Measurements from ENCODE around the gene UBE2G2. TPM values are rescaled to one million over a fixed set of nuclear protein-coding genes. Genes with fewer than 3 reads are reported as not detected.

UBE2G2 gene
- total RNA-seq, 4 donors from 2014 or later, result 95.8 to 187 (median 103) TPM

DNA sequence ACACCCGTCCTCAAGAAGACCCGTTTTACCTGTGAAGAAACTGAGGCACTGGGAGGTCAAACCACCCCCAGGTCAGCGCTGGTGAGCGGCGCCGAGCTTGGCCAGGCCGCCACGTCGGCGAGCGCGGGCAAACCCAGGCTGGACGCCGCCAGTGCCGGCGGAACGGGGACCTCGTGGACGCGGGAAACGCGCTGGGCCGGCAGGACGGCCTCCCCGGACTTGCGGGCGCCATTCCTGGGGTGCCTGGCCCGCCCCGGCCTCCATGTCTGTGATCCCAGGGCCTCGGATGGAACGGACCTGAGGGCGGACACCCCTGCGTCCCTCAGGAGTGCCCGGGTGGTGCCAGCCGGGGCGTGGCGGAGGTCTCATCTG, 17.0 kb upstream of the UBE2G2 start:
- TF ChIP-seq, protein P1, sequence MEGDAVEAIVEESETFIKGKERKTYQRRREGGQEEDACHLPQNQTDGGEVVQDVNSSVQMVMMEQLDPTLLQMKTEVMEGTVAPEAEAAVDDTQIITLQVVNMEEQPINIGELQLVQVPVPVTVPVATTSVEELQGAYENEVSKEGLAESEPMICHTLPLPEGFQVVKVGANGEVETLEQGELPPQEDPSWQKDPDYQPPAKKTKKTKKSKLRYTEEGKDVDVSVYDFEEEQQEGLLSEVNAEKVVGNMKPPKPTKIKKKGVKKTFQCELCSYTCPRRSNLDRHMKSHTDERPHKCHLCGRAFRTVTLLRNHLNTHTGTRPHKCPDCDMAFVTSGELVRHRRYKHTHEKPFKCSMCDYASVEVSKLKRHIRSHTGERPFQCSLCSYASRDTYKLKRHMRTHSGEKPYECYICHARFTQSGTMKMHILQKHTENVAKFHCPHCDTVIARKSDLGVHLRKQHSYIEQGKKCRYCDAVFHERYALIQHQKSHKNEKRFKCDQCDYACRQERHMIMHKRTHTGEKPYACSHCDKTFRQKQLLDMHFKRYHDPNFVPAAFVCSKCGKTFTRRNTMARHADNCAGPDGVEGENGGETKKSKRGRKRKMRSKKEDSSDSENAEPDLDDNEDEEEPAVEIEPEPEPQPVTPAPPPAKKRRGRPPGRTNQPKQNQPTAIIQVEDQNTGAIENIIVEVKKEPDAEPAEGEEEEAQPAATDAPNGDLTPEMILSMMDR (IDR thresholded peaks at IDR 0.05), result no peak
- DNase-seq (ENCODE audit: low spot score) (no peak), ATAC-seq (ENCODE audit: low FRiP score) (no peak)

DNA sequence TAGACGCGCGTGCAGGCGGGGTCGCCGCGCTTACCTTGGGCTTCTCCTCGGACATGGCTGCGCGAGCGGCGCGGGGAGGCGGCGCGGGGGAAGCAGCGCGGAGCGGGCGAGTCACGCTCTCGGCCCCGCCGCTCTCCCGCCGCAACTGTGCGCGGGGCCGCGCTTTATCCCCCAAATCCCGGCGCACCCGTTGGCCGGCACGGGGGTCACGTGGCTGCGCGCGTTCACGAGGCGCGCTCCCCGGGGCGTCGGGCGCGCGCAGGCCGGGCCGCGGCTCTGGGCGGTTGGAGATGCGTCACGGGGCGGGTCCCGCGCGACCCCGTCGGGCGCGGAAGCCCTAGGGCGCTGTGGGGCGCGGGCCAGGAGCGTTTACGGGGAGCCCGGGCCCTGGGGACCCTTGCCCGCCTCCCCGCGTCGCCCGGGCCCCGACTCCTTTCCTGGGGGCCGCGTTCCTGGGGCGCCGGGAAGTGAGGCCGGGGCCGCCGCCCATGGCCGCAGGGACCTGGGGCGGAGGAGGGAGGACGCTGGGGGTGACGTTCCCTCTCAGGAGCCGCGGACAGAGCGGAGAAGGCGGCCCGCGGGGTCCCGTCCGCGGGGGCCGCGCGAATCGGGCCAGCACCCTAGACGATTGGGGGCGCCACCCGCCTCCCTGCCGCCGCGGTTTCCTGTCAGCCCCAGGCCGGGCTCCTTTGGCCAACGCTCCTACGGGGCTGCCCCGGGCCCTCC, 16.5 kb upstream of the UBE2G2 start, which contains the start of gene SUMO3:
Gene SUMO3, minus strand, starts transcription at position 149 of the 726 bp plus-strand sequence. Its CDS starts 94 bp downstream, at position 55.
- DNase-seq (ENCODE audit: low spot score) (peak; percentile 62), ATAC-seq (ENCODE audit: low FRiP score) (peak; percentile 78)
- TF ChIP-seq, protein P1 (IDR thresholded peaks at IDR 0.05), result no peak

DNA sequence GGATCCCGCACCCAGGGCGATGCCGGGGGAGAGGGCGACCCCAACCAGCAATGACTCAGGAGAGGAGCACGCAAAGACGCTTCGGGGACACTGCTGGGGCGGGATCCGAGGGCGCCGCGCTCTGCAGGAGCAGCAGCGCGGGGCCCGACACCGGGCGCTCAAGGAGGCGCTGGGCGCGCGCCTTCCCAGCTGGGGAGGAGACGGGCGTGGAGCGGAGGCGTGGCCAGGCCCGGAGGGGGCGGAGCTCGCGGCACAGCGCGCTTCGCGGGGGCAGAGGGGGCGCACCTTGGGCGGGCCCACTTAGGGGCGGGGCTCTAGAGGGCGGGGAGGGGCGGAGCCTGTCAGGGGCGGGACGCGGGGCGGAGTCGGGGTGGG, 15.9 kb upstream of the UBE2G2 start:
- TF ChIP-seq, protein P1 (IDR thresholded peaks at IDR 0.05), result no peak
- ATAC-seq (ENCODE audit: low FRiP score), result peak; percentile 83

DNA sequence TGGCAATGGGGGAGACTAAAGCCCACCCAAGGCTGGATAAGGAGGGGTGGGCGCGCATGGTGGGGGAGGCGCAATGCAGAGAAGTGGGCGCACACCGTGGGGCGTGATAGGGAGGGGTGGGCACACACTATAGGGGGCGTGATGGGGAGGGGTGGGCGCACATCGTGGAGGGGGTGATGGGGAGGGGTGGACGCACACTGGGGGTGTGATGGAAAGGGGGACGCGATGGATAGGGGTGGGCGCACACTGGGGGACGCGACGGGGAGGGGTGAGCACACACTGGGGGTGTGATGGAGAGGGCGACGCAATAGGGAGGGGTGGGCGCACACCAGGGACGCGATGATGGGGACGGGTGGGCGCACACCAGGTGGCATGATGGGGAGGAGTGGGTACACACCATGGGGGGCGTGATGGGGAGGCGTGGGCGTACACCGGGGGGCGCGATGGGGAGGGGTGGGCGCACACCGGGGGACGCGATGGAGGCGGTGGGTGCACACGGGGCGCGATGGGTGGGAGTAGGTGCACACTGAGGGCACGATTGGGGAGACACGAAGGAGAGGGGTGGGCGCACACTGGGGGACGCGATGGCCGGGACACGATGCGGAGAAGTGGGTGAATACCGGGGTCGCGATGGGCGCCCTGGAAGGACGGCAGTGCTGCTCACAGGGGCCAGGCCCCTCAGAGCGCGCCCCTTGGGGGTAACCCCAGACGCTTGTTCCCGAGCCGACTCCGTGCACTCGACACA, 15.3 kb upstream of the UBE2G2 start:
- DNase-seq (ENCODE audit: low spot score) (no peak), ATAC-seq (ENCODE audit: low FRiP score) (no peak)
- TF ChIP-seq, protein P1 (IDR thresholded peaks at IDR 0.05), result no peak

More for the DNA sequence above, 15.9 kb upstream of the UBE2G2 start:
- DNase-seq (ENCODE audit: low spot score), result peak; percentile 64

DNA sequence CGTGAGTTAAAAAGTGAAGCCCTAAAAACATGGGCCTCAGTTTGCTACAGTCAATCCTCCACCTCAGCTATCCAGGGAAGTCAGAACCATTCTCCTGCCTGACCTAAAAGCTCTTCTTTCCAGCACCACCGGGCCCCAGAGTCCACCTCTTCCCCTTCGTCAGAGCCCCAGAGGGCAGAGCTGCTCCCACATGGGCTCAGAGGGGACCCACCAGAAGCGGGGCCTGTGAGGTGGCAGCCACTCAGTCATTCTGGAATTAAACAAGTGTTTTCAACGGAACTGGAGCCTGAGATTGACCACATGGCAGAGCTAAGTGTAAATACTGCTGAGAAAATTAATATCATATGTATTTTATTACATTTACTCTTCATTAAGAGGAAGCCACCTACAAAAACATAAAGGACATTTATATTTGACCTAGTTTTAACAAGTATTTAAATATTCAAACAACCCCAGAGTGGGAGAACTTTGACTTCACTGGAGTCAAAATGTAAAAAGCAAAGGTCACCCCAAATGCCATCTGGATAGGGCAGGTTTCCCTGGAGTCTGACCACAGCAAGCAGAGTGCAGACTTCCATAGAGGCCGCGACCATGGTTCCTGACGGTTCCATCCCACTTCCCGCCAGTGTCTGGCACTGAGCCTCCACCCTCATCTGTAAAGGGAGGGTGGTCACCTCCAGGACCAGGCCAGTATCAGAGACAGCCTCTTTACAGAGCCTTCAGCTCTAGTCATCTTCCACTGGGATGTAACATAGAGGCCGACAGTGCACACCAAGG, 14.4 kb upstream of the UBE2G2 start:
- TF ChIP-seq, protein P1 (IDR thresholded peaks at IDR 0.05), result no peak
- no peak for DNase-seq (ENCODE audit: low spot score)
- ATAC-seq (ENCODE audit: low FRiP score), result no peak

DNA sequence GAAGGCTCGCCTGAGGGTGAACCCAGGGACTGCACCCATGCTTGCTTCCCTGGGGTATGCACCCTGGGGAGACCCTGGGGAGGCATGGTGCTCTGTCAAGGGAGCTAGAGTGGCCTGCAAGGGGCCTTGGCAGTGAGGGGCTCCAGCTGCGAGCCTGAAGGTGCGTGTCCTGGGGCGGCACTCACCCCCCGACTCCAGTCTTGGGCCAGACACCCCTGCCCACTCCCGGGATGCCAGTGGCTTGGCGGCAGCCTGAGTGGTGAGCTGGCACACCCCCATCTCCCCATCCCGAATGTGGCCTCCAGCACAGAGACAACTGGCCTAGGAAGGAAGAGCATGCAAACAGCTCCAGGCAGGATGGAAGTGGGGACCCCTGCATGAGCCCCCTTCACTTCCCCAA, 13.6 kb upstream of the UBE2G2 start:
- TF ChIP-seq, protein P1 (IDR thresholded peaks at IDR 0.05), result no peak
- no peak for DNase-seq (ENCODE audit: low spot score)
- ATAC-seq (ENCODE audit: low FRiP score), result no peak

All from omental fat pad (tissue), 4 donors.